HG03066 (cell line): ENCODE results near the gene AGAP3.

ENCODE experiments used
- ATAC-seq: cut with Tn5 transposase; IDR thresholded peaks from one replicate; pipeline ENCODE4 v1.9.1; 2021; ENCODE audit warnings: low read depth; ENCODE audit not compliant: unreplicated experiment

The AGAP3 gene

DNA sequence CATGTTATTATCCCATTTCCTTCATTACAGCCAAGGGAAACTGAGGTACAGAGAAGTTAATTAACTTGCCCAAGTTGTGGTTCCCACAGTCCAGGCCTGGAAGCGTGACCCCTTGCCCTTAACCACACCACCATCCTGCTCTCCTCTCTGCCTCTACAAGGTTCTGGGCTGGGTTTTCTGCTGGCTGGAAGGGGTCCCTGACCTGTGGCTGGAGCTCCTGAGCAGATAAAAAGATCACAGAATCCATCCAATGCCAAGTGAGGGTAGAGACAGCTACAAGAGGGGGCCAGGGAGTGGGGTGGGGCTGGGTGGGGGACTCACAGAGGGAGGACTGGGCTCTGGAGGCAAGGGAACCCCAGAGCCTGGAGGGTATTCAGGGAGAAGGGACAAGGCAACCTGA is 91.0 kb downstream of the AGAP3 start:
- no peak for ATAC-seq

GRCh38 chr7:151178236-151178635 is 92.0 kb downstream of the AGAP3 start:
- ATAC-seq, result no peak

DNA sequence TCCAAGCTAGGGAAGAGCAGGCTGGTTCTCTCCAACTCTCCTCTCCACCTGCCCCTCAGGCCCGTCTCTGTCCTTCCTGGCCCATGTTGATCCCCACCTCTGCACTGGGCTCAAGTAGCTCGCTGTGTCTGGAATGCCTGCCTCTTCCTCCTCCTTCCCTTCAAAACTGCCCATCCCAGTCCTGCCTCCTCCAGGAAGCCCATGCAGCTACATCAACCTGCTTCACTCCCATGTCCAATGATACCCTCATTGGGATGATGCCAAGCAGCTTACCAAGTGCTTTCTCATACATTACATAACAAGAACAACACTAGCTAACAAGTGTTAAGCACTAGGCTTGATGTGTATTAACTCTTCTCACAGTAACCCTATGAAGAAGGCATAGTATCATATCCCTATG is 92.6 kb downstream of the AGAP3 start:
- no peak for ATAC-seq

GRCh38 chr7:151179287-151179860 is 93.1 kb downstream of the AGAP3 start:
- no peak for ATAC-seq

GRCh38 chr7:151179946-151180345 is 93.7 kb downstream of the AGAP3 start:
- no peak for ATAC-seq

- no peak for ATAC-seq
Observed at GRCh38 chr7:151181011-151181431, 94.7 kb downstream of the AGAP3 start.

- no peak for ATAC-seq
Observed at GRCh38 chr7:151185762-151186639, 99.7 kb downstream of the AGAP3 start.

- ATAC-seq, result no peak
Observed at GRCh38 chr7:151186640-151187408, 100.5 kb downstream of the AGAP3 start, which contains the start of gene ASB10. Gene ASB10, minus strand, starts transcription at chr7:151187250. Its CDS starts 120 bp downstream, at chr7:151187130.

- no peak for ATAC-seq
Observed at GRCh38 chr7:151187409-151188251, 101.4 kb downstream of the AGAP3 start.

GRCh38 chr7:151188252-151188542 is 101.9 kb downstream of the AGAP3 start:
- ATAC-seq, result no peak

GRCh38 chr7:151189038-151189437 is 102.8 kb downstream of the AGAP3 start:
- no peak for ATAC-seq

- ATAC-seq, result no peak
Observed at GRCh38 chr7:151191544-151191943, 105.3 kb downstream of the AGAP3 start.

DNA sequence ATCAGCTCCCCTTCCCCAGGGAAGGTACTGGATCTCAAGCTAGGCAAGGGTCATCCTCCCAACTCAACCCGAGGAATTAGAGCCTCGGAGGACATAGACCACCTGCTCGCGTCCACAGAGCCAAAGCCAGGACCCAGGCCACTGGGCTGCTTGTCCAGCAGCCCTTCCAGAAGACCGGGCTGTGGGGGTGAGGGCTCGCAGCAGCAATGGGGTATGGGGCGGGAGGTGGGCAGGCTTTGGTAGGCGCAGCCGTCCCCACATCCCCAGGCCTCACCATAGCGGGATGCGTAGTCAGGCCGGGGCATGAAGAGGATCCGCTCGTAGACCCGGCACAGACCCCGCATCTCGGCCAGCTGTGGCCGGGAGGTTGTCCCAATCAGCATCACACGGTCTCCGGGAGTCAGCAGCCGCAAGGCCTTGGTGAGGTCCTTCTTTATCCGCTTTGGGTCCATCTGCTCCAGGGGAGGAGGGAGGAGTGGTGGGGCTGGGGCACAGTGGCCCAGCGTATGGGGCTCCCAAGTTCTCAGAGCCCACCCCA is 105.8 kb downstream of the AGAP3 start:
- ATAC-seq, result no peak

DNA sequence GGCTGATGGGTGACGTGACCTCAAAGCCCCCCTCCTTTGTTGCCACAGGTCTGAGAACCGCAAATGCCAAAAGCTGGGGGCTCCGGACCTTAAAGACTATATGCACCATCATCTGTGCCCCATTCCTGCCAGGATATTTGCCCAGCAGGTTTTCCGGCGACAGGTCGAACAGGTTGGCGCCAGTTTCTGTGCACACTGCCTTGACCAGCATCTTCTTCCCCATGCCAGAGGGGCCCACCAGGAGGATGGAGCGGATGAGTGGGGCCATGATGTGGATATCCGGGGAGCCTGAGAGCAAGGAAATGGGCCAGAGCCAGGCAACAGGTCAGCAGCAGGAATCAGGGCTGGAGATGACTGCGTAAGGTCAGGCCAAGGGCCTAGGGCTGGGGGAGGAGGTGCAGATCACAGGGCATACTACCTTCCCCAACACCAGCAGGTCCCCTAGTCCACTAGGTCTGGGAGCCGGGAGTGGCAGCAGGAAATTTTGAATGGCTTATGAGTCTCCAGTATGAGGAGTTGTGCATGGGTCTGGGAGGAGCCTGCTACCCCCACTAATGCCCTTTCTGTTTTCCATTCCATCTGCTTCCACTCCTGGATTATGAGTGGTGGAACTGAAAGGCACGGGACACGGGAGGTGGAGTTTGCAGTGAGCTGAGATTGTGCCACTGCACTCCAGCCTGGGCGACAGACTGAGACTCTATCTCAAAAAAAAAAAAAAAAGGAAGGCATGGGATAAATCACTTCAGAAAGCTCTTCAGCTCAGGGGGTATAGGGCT is 107.1 kb downstream of the AGAP3 start:
- no peak for ATAC-seq
